IMR-90 (cell line): ENCODE data around the gene RARRES1. TPM values are rescaled to one million over a fixed set of nuclear protein-coding genes. Genes with fewer than 3 reads are reported as not detected.

Experiments used
- ATAC-seq: fragments of 200-7000 bp; cut with Tn5 transposase; 2 replicates; pipeline ENCODE4 v1.9.1; 2020; ENCODE audit warnings: low read depth, mild to moderate bottlenecking, moderate library complexity
- BruUV-seq: library from RNA; stranded (reverse); fragments of 400-500 nt; replicated peaks from 2 replicates; lab custom pipeline; 2021; lab: Mats Ljungman, UMichigan
- CTCF ChIA-PET: fragments of 300-600 bp; formaldehyde crosslinking; extraction: SDS; loops from one replicate; lab custom pipeline; 2021; ENCODE audit warnings: antibody characterized with exemption; lab: Yijun Ruan, JAX
- POLR2A ChIA-PET: fragments of 300-600 bp; sonication (Branson Sonifier 250); formaldehyde crosslinking; loops from one replicate; lab custom pipeline; 2022; ENCODE audit warnings: antibody characterized with exemption; ENCODE audit not compliant: unreplicated experiment; lab: Charles Lee
- DNase-seq: peaks from one replicate; pipeline ENCODE4 v3.0.0; 2013
- H2AFZ ChIP-seq: replicated peaks from 2 replicates; pipeline ENCODE3; 2013; ENCODE audit warnings: low read length, mild to moderate bottlenecking; ENCODE audit not compliant: poor library complexity
- H2AK5ac ChIP-seq: 2 replicates; pipeline ENCODE4 v1.6.1; 2013; ENCODE audit warnings: low read depth, low read length, inconsistent platforms
- H2AK9ac ChIP-seq: replicated peaks from 2 replicates; pipeline ENCODE3; 2013; ENCODE audit warnings: mild to moderate bottlenecking, low read depth, low read length, moderate library complexity; ENCODE audit not compliant: poor library complexity
- H2BK120ac ChIP-seq: 2 replicates; pipeline ENCODE4 v1.6.1; 2013; ENCODE audit warnings: low read depth, low read length, inconsistent platforms
- H2BK15ac ChIP-seq: 3 replicates; pipeline ENCODE4 v1.6.1; 2013; ENCODE audit warnings: low read depth, low read length, inconsistent platforms
- H2BK20ac ChIP-seq: 2 replicates; pipeline ENCODE4 v1.6.1; 2013; ENCODE audit warnings: low read depth, mild to moderate bottlenecking, inconsistent platforms, low read length, moderate library complexity
- H2BK5ac ChIP-seq: 2 replicates; pipeline ENCODE4 v1.6.1; 2013; ENCODE audit warnings: mild to moderate bottlenecking, low read depth, low read length, inconsistent platforms; ENCODE audit not compliant: poor library complexity, severe bottlenecking
- H3K14ac ChIP-seq: replicated peaks from 2 replicates; pipeline ENCODE4 v1.6.1; 2013; ENCODE audit warnings: low read depth, low read length, inconsistent platforms
- H3K18ac ChIP-seq: 2 replicates; pipeline ENCODE4 v1.6.1; 2013; ENCODE audit warnings: low read depth, low read length, control low read depth
- H3K23ac ChIP-seq: 2 replicates; pipeline ENCODE4 v1.6.1; 2013; ENCODE audit warnings: low read depth, low read length, inconsistent platforms
- H3K27ac ChIP-seq: 2 replicates; pipeline ENCODE4 v1.5.1; 2013; ENCODE audit warnings: mild to moderate bottlenecking, control low read depth, low read length; ENCODE audit not compliant: insufficient read depth
- H3K27me3 ChIP-seq: 2 replicates; pipeline ENCODE4 v1.6.1; 2013; ENCODE audit warnings: low read length; ENCODE audit not compliant: control insufficient read depth, insufficient read depth
- H3K36me3 ChIP-seq: 2 replicates; pipeline ENCODE4 v1.6.1; 2013; ENCODE audit warnings: low read length, mixed read lengths; ENCODE audit not compliant: control insufficient read depth, insufficient read depth
- H3K4ac ChIP-seq: 2 replicates; pipeline ENCODE4 v1.6.1; 2013; ENCODE audit warnings: low read depth, low read length, inconsistent platforms
- H3K4me1 ChIP-seq: 2 replicates; pipeline ENCODE4 v1.6.1; 2013; ENCODE audit warnings: low read length, mixed read lengths; ENCODE audit not compliant: control insufficient read depth, insufficient read depth
- H3K4me2 ChIP-seq: 2 replicates; pipeline ENCODE4 v1.6.1; 2013; ENCODE audit warnings: low read depth, mild to moderate bottlenecking, control low read depth, low read length, moderate library complexity
- H3K4me3 ChIP-seq: 2 replicates; pipeline ENCODE4 v1.5.1; 2013; ENCODE audit warnings: low read depth, mild to moderate bottlenecking, control low read depth, low read length, moderate library complexity; ENCODE audit not compliant: insufficient read depth
- H3K56ac ChIP-seq: 2 replicates; pipeline ENCODE4 v1.6.1; 2013; ENCODE audit warnings: low read length, inconsistent platforms; ENCODE audit not compliant: insufficient read depth; ENCODE audit errors: extremely low read depth
- H3K79me1 ChIP-seq, 2 experiments: 2 replicates each; pipeline ENCODE4 v1.6.1; 2013; ENCODE audit warnings: low read length in 2 of 2, inconsistent platforms in 1 of 2, low read depth in 1 of 2
- H3K9ac ChIP-seq: 2 replicates; pipeline ENCODE4 v1.6.1; 2013; ENCODE audit warnings: low read depth, low read length, control low read depth
- H3K9me1 ChIP-seq: 2 replicates; pipeline ENCODE4 v1.6.1; 2013; ENCODE audit warnings: low read length, inconsistent platforms; ENCODE audit not compliant: insufficient read depth
- H3K9me3 ChIP-seq: 2 replicates; pipeline ENCODE4 v1.6.1; 2013; ENCODE audit warnings: low read length; ENCODE audit not compliant: control insufficient read depth, insufficient read depth
- H4K20me1 ChIP-seq: 2 replicates; pipeline ENCODE4 v1.6.1; 2013; ENCODE audit warnings: low read length, inconsistent platforms; ENCODE audit not compliant: insufficient read depth
- H4K5ac ChIP-seq: 2 replicates; pipeline ENCODE4 v1.6.1; 2013; ENCODE audit warnings: mild to moderate bottlenecking, low read depth, low read length, control low read depth
- H4K8ac ChIP-seq, 2 experiments: 2 replicates each; pipeline ENCODE4 v1.6.1; 2013; ENCODE audit warnings: low read depth in 2 of 2, low read length in 2 of 2, control low read depth in 1 of 2, inconsistent platforms in 1 of 2
- H4K91ac ChIP-seq: 2 replicates; pipeline ENCODE4 v1.6.1; 2013; ENCODE audit warnings: low read depth, low read length, inconsistent platforms; ENCODE audit not compliant: insufficient read depth
- CTCF ChIP-seq: conservative IDR thresholded peaks from 2 replicates; pipeline ENCODE4 v1.5.1; 2012; ENCODE audit warnings: mild to moderate bottlenecking, low read depth, low read length, improper control_type of control experiment
- ELK1 ChIP-seq: fragments of 150-350 bp; IDR thresholded peaks from 2 replicates; pipeline ENCODE4 v1.6.1; 2016; ENCODE audit warnings: low read depth, mild to moderate bottlenecking, low read length, moderate library complexity, borderline replicate concordance
- NFE2L2 ChIP-seq: fragments of 150-350 bp; IDR thresholded peaks from 2 replicates; pipeline ENCODE4 v1.6.1; 2016; ENCODE audit warnings: low read depth, mild to moderate bottlenecking, low read length
- RAD21 ChIP-seq: IDR thresholded peaks from 2 replicates; pipeline ENCODE4 v1.6.1; 2012; ENCODE audit warnings: low read length, improper control_type of control experiment
- WGBS, 2 experiments: methylation state at CpG; one replicate each; pipeline versions ENCODE4 v1.1.5 to v1.1.7; 2013; ENCODE audit warnings: missing lambda C conversion rate in 2 of 2; ENCODE audit not compliant: insufficient read length in 1 of 2; ENCODE audit errors: extremely low coverage in 2 of 2; 5-methylcytosine and 5-hydroxymethylcytosine counted together
- dilution Hi-C: fragments of 300-500 bp; cut with HindIII; formaldehyde crosslinking; loops from one replicate; pipeline ENCODE4 v1.14.3; 2018; ENCODE audit warnings: low sequenced_read_pairs; ENCODE audit not compliant: unreplicated experiment
- in situ Hi-C: fragments of 300-500 bp; cut with MboI; formaldehyde crosslinking; loops from 3 replicates; pipeline ENCODE4 v1.14.3; 2019; ENCODE audit warnings: low sequenced_read_pairs, inconsistent platforms, mixed read lengths
- intact Hi-C: fragments of 100-400 bp; cut with micrococcal nuclease; formaldehyde crosslinking; loops from 2 replicates; pipeline ENCODE4 v1.10.0; 2022
- polyA plus RNA-seq, 3 experiments: library from polyadenylated mRNA; depleted of rRNA; stranded (reverse); fragments of >200 nt; gene quantifications; 2 replicates each; pipeline ENCODE4 v1.2.3, GENCODE V29; 2012; ENCODE audit warnings: low replicate concordance in 1 of 3
- total RNA-seq: library from RNA; depleted of rRNA; stranded (reverse); fragments of >200 nt; gene quantifications from 2 replicates; pipeline ENCODE4 v1.2.3, GENCODE V29; 2012

RARRES1 gene
- total and polyA plus RNA-seq, 2 of the 4 experiments (the other 2 are of a cell fraction): 0.90 to 3.0 TPM

GRCh38 chr3:158680861-158681260, 51.4 kb downstream of the RARRES1 start:
- H3K18ac ChIP-seq: peak overlapping the region; percentile 85; the same call in 1 of the 2 replicates
- peaks cover 8% of the 10 kb centered on the region for H3K9me1 ChIP-seq
- H3K9me3 ChIP-seq: no peaks in the 10 kb centered on the region
- H3K27me3 ChIP-seq: no peaks in the 10 kb centered on the region
- peak overlapping the region; percentile 77 for H2BK5ac ChIP-seq
- H3K36me3 ChIP-seq: no peaks in the 10 kb centered on the region
- H3K14ac ChIP-seq: no peak overlapping the region
- WGBS, 2 experiments: no CpG with 5 or more reads among the region's 2 CpGs
- H3K23ac ChIP-seq: no peak overlapping the region
- H4K8ac ChIP-seq: no peak overlapping the region; a peak in 1 of 4 replicates
- DNase-seq: no peak
- no peak overlapping the region for H2AFZ ChIP-seq
- no peak overlapping the region for H3K4me3 ChIP-seq
- H2BK15ac ChIP-seq: no peak overlapping the region
- TF ChIP-seq NFE2L2 (no peak), CTCF (no peak), ELK1 (no peak), RAD21 (no peak)
- dilution Hi-C loops (no loop called here), intact Hi-C loops (no loop called here), in situ Hi-C loops (no loop called here)
- H3K27ac ChIP-seq: peak overlapping the region; percentile 57; the same call in 1 of the 2 replicates
- H4K5ac ChIP-seq: no peak overlapping the region; the same call in 1 of the 2 replicates
- ChIA-PET CTCF (interaction anchor here (0.7 to 1.1 kb wide), 2 partner anchors 22 to 108 kb away, joined by 3 read pairs; no protein-coding TSS in a partner anchor), POLR2A (no interaction called here)
- H3K79me1 ChIP-seq: peaks cover 5 to 15% of the 10 kb centered on the region in 2 experiments
- H4K91ac ChIP-seq: no peak overlapping the region
- peak; percentile 22 for ATAC-seq
- H3K56ac ChIP-seq: no peak overlapping the region
- H3K4ac ChIP-seq: no peak overlapping the region
- H3K9ac ChIP-seq: no peak overlapping the region
- H2BK120ac ChIP-seq: no peak overlapping the region
- H3K4me2 ChIP-seq: peak overlapping the region; percentile 50
- H2BK20ac ChIP-seq: no peak overlapping the region
- H2AK5ac ChIP-seq: no peak overlapping the region
- no peaks in the 10 kb centered on the region for H4K20me1 ChIP-seq
- no peak overlapping the region for H2AK9ac ChIP-seq
- peaks cover 3% of the 10 kb centered on the region for H3K4me1 ChIP-seq
- BruUV-seq: no TSS peak
